Activated naive CD8-positive, alpha-beta T cell treated with anti-CD3 and anti-CD28 coated beads, Interleukin-2, amount 10 ng/mL, durations not matched to agents 7 days and 5 days (primary cell): Measurements from ENCODE around the gene CARS1. TPM values are rescaled to one million over a fixed set of nuclear protein-coding genes. Genes with fewer than 3 reads are reported as not detected.
"Not testable (repeated sequence)": the region's sequence is repeated elsewhere in the genome, so short reads cannot be mapped to it uniquely, and the experiment has no call there.

Experiments
- ATAC-seq: fragments of 150-1000 bp; cut with Tn5 transposase; one replicate; pipeline ENCODE4 v1.10.0; 2021; ENCODE audit warnings: low read depth, moderate library complexity
- POLR2A ChIA-PET: fragments of 350-600 bp; sonication (Branson Sonifier 250); formaldehyde crosslinking; loops from one replicate; lab custom pipeline; 2021; ENCODE audit warnings: antibody characterized with exemption; lab: Charles Lee
- DNase-seq: peaks from one replicate; pipeline ENCODE4 v3.0.0; 2021
- H3K27ac Mint-ChIP-seq: one replicate; pipeline ENCODE4 v1.8.0; 2022; ENCODE audit warnings: mild to moderate bottlenecking, mixed read lengths
- H3K27me3 Mint-ChIP-seq: one replicate; pipeline ENCODE4 v1.8.0; 2022; ENCODE audit warnings: mild to moderate bottlenecking, moderate library complexity, mixed read lengths
- H3K36me3 Mint-ChIP-seq: one replicate; pipeline ENCODE4 v1.8.0; 2021; ENCODE audit warnings: mild to moderate bottlenecking, mixed read lengths
- H3K4me1 Mint-ChIP-seq: one replicate; pipeline ENCODE4 v1.8.0; 2021; ENCODE audit warnings: mixed read lengths
- H3K4me3 Mint-ChIP-seq: one replicate; pipeline ENCODE4 v1.8.0; 2022; ENCODE audit warnings: mild to moderate bottlenecking, moderate library complexity, mixed read lengths
- H3K9me3 Mint-ChIP-seq: one replicate; pipeline ENCODE4 v1.8.0; 2021; ENCODE audit warnings: mixed read lengths
- total RNA-seq, 2 experiments: library from RNA; stranded (reverse); gene quantifications; one replicate each; pipeline ENCODE4 v1.2.3, GENCODE V29; 2021

CARS1 gene
- total RNA-seq, 2 experiments from 2014 or later: 100 to 111 TPM

DNA sequence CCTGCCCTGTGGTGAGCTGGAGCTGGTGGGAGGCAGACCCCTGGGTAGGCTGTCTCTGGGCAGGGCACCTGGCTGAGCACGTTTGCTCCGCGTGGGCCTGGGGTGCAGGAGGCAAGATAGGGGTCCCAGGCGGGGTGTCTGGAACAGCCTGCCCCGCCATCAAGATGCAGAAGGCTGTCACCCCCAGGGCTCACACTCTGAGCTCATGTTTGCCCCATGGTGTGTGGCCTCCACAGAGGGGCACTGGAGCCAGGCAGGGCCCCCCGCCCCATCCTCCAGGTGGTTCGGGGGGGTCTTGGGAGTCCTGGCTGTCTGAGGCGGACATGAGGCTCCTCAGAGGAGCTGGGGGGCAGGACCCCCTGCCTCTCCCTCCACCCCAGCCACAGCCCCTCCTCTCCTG lies 28.9 kb upstream of the CARS1 start:
- POLR2A ChIA-PET: no interaction called here
- no peaks in the 10 kb centered on the region for H3K36me3 Mint-ChIP-seq
- H3K4me1 Mint-ChIP-seq: no peaks in the 10 kb centered on the region
- peaks cover 2% of the 10 kb centered on the region for H3K27me3 Mint-ChIP-seq
- H3K4me3 Mint-ChIP-seq: no peak overlapping the region
- DNase-seq (no peak), ATAC-seq (no peak)
- H3K27ac Mint-ChIP-seq: no peak overlapping the region
- H3K9me3 Mint-ChIP-seq: no peaks in the 10 kb centered on the region

DNA sequence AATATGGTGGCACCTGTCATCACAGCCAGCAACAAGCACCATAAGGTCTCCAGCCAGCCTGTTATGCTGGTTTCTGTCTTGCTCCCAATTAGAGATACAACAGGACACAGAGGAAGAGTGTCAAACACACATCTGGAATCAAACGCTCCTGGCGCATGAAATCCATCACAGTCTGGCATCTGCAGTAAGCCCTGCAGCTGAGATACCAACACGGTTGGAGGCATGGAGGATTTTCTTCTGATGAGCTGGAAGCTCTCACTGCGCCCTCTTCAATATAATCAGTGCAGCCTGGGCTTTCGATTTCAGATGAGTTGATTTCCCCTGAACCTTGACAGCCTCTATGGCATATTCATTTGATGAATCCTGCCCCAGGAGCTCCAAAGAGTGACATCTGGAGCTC lies 27.8 kb upstream of the CARS1 start:
- ATAC-seq (no peak), DNase-seq (no peak)
- Mint-ChIP-seq H3K9me3 (no peaks in the 10 kb centered on the region), H3K27me3 (peaks cover 6% of the 10 kb centered on the region), H3K27ac (no peak overlapping the region), H3K4me3 (no peak overlapping the region), H3K36me3 (no peaks in the 10 kb centered on the region), H3K4me1 (no peaks in the 10 kb centered on the region)
- POLR2A ChIA-PET: no interaction called here

- H3K4me1 Mint-ChIP-seq: no peaks in the 10 kb centered on the region
- DNase-seq (no peak), ATAC-seq (no peak)
- POLR2A ChIA-PET: no interaction called here
- peaks cover 10% of the 10 kb centered on the region for H3K27me3 Mint-ChIP-seq
- H3K27ac Mint-ChIP-seq: no peak overlapping the region
- H3K4me3 Mint-ChIP-seq: no peak overlapping the region
- no peaks in the 10 kb centered on the region for H3K36me3 Mint-ChIP-seq
- no peaks in the 10 kb centered on the region for H3K9me3 Mint-ChIP-seq
Measured at GRCh38 chr11:3083321-3083720, 26.1 kb upstream of the CARS1 start.

- POLR2A ChIA-PET: no interaction called here
- Mint-ChIP-seq H3K9me3 (no peaks in the 10 kb centered on the region), H3K4me1 (no peaks in the 10 kb centered on the region), H3K36me3 (no peaks in the 10 kb centered on the region), H3K27me3 (peaks cover 10% of the 10 kb centered on the region), H3K27ac (no peak overlapping the region), H3K4me3 (no peak overlapping the region)
- ATAC-seq (no peak), DNase-seq (no peak)
Measured at GRCh38 chr11:3081386-3081751, 24.1 kb upstream of the CARS1 start.

- H3K4me3 Mint-ChIP-seq: no peak overlapping the region
- POLR2A ChIA-PET: no interaction called here
- peaks cover 10% of the 10 kb centered on the region for H3K27me3 Mint-ChIP-seq
- H3K4me1 Mint-ChIP-seq: no peaks in the 10 kb centered on the region
- H3K27ac Mint-ChIP-seq: no peak overlapping the region
- H3K36me3 Mint-ChIP-seq: no peaks in the 10 kb centered on the region
- no peaks in the 10 kb centered on the region for H3K9me3 Mint-ChIP-seq
- ATAC-seq: no peak
- no peak for DNase-seq
Measured at GRCh38 chr11:3080733-3081385, 23.6 kb upstream of the CARS1 start.

GRCh38 chr11:3080104-3080503 lies 22.9 kb upstream of the CARS1 start:
- no peaks in the 10 kb centered on the region for H3K9me3 Mint-ChIP-seq
- POLR2A ChIA-PET: no interaction called here

DNA sequence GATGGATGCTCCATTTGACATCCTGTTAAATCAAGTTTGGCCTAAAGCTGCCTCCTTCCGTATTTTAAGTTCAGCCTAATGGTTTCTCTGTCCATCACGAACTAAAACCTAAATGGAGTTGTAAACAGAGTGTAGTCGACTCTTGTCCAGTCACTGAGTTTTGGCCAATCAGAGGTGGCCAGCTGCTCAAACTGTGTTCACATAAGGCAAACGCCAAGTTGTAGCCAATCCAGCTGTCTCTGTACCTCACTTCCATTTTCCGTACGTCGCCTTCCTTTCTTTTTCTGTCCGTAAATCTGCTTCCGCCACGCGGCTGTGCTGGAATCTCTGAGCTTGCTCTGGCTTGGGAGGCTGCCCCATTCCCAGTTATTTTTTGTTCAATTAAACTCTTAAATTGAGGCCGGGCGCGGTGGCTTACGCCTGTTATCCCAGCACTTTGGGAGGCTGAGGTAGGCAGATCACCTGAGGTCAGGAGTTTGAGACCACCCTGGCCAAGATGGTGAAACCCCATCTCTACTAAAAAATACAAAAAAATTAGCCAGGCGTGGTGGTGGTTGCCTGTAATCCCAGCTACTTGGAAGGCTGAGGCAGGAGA lies 20.7 kb upstream of the CARS1 start:
- POLR2A ChIA-PET: no interaction called here
- no peak overlapping the region for H3K4me3 Mint-ChIP-seq
- DNase-seq: no peak
- no peak for ATAC-seq
- no peaks in the 10 kb centered on the region for H3K9me3 Mint-ChIP-seq
- H3K4me1 Mint-ChIP-seq: no peaks in the 10 kb centered on the region
- peaks cover 10% of the 10 kb centered on the region for H3K27me3 Mint-ChIP-seq
- no peaks in the 10 kb centered on the region for H3K36me3 Mint-ChIP-seq
- H3K27ac Mint-ChIP-seq: no peak overlapping the region

More at GRCh38 chr11:3080104-3080503, 22.9 kb upstream of the CARS1 start:
- Mint-ChIP-seq H3K36me3 (no peaks in the 10 kb centered on the region), H3K27ac (no peak overlapping the region), H3K4me1 (no peaks in the 10 kb centered on the region), H3K4me3 (no peak overlapping the region), H3K27me3 (peaks cover 10% of the 10 kb centered on the region)
- no peak for DNase-seq
- no peak for ATAC-seq

- POLR2A ChIA-PET: no interaction called here
- Mint-ChIP-seq H3K4me1 (no peaks in the 10 kb centered on the region), H3K9me3 (no peaks in the 10 kb centered on the region), H3K4me3 (no peak overlapping the region), H3K36me3 (no peaks in the 10 kb centered on the region), H3K27ac (no peak overlapping the region), H3K27me3 (peaks cover 11% of the 10 kb centered on the region)
- no peak for DNase-seq
- no peak for ATAC-seq
Measured at GRCh38 chr11:3077189-3077836, 20.1 kb upstream of the CARS1 start.

DNA sequence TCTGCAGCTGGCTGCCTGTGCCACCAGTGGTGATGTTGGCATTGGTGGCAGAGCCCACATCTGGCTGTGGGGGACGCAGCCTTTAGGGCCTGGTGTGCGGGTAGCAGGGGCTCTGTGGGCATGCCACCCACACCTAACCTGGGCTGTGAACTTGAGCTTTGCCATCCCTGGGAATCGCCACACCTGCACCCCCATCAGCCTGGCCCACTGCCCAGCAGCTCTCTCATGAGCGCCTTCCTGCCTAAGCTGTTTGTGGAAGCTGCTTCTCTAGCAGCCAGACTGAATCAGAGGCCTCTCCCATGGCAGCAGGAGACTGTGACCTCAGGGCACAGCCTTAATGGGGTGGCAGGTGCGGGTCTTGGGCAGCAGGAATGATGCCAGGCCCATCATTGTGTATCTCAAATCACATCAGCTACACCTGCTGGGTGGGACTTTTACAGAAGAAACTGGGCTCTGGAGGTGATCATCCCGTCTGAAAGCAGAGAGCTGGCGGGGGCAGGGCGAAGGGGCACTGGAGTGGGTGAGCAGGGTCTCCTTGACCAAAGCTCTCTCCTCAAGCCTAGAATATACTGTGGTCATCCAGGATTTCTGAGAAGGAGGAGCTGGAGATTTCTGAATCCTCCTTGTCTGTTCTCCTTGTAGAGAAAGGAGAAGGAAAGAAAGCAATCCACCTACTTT lies 17.8 kb upstream of the CARS1 start:
- POLR2A ChIA-PET: no interaction called here
- no peak overlapping the region for H3K27ac Mint-ChIP-seq
- H3K27me3 Mint-ChIP-seq: peaks cover 12% of the 10 kb centered on the region
- no peaks in the 10 kb centered on the region for H3K4me1 Mint-ChIP-seq
- H3K4me3 Mint-ChIP-seq: no peak overlapping the region
- no peaks in the 10 kb centered on the region for H3K9me3 Mint-ChIP-seq
- DNase-seq (no peak), ATAC-seq (no peak)
- H3K36me3 Mint-ChIP-seq: no peaks in the 10 kb centered on the region

DNA sequence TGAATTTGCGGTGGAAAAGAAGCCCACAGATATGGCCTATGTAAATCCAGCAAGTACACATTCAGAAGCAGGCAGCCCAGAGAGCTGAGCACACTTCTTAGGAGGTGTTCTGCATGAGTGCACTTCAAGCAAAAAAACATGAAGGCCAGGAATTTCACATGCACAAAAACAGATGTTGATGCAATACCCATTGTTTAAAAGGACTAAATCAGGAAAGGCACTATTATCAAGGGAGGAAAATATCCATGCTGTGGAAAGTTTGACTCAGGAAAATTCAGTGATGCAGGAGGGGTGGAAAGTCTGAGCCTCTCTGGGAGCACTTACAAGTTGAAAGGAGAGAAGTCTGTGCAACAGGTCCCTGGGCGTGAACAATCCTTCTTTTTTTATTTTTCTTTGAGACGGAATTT lies 15.8 kb upstream of the CARS1 start:
- Mint-ChIP-seq H3K9me3 (no peaks in the 10 kb centered on the region), H3K27ac (no peak overlapping the region), H3K36me3 (no peaks in the 10 kb centered on the region), H3K4me3 (no peak overlapping the region), H3K27me3 (peaks cover 20% of the 10 kb centered on the region), H3K4me1 (no peaks in the 10 kb centered on the region)
- no peak for ATAC-seq
- DNase-seq: no peak
- POLR2A ChIA-PET: interaction anchor here (0.7 kb wide), 1 partner anchor 50 kb away, joined by 3 read pairs; no protein-coding TSS in a partner anchor

DNA sequence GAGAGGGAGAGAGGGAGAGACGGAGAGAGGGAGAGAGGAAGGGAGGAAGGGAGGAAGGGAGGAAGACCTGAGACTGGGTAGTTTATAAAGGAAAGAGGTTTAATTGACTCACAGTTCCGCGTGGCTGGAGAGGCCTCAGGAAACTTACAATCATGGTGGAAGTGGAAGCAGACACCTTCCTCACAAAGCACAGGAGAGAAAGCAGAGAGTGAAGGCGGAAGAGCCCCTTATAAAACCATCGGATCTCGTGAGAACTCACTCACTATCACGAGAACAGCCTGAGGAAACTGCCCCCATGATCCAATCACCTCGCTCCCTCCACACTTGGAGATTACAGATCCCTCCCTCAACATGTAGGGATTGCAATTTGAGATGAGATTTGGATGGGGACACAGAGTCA lies 12.2 kb upstream of the CARS1 start:
- Mint-ChIP-seq H3K4me1 (no peaks in the 10 kb centered on the region), H3K36me3 (no peaks in the 10 kb centered on the region), H3K27me3 (peaks cover 40% of the 10 kb centered on the region), H3K27ac (no peak overlapping the region), H3K4me3 (no peak overlapping the region), H3K9me3 (no peaks in the 10 kb centered on the region)
- DNase-seq (no peak), ATAC-seq (no peak)
- POLR2A ChIA-PET: no interaction called here

- DNase-seq, H3K4me3 Mint-ChIP-seq, H3K4me1 Mint-ChIP-seq, H3K9me3 Mint-ChIP-seq, POLR2A ChIA-PET, H3K36me3 Mint-ChIP-seq, ATAC-seq, H3K27ac Mint-ChIP-seq: not testable (repeated sequence)
- peaks cover 46% of the 10 kb centered on the region for H3K27me3 Mint-ChIP-seq
Measured at GRCh38 chr11:3066308-3066707, 9.1 kb upstream of the CARS1 start.

GRCh38 chr11:3064709-3065108 lies 7.5 kb upstream of the CARS1 start:
- H3K27me3 Mint-ChIP-seq: peaks cover 44% of the 10 kb centered on the region
- POLR2A ChIA-PET, DNase-seq, H3K9me3 Mint-ChIP-seq, ATAC-seq, H3K36me3 Mint-ChIP-seq, H3K4me3 Mint-ChIP-seq, H3K4me1 Mint-ChIP-seq, H3K27ac Mint-ChIP-seq: not testable (repeated sequence)

- POLR2A ChIA-PET, H3K36me3 Mint-ChIP-seq, H3K4me1 Mint-ChIP-seq, H3K4me3 Mint-ChIP-seq, ATAC-seq, H3K9me3 Mint-ChIP-seq, DNase-seq, H3K27ac Mint-ChIP-seq: not testable (repeated sequence)
- H3K27me3 Mint-ChIP-seq: peaks cover 39% of the 10 kb centered on the region
Measured at GRCh38 chr11:3063876-3064275, 6.7 kb upstream of the CARS1 start.
